Mammary epithelial cell (primary cell): ENCODE measurements around the gene COL23A1.

Experiments used
- EZH2 ChIP-seq: IDR thresholded peaks from 2 replicates; pipeline ENCODE4 v1.6.1; 2012; ENCODE audit warnings: low read length, inconsistent platforms, borderline replicate concordance
- TF ChIP-seq, protein P1 (sequence below), 2 donors: IDR thresholded peaks in 1 of 2; conservative IDR thresholded peaks in 1 of 2; 2 replicates each; pipeline ENCODE4 v1.5.1; 2011 to 2012; ENCODE audit warnings: inconsistent platforms in 2 of 2, low read length in 2 of 2, mild to moderate bottlenecking in 2 of 2, control low read depth in 1 of 2, low read depth in 1 of 2; ENCODE audit not compliant: insufficient read depth in 1 of 2; ENCODE audit errors: extremely low read depth in 1 of 2

DNA sequence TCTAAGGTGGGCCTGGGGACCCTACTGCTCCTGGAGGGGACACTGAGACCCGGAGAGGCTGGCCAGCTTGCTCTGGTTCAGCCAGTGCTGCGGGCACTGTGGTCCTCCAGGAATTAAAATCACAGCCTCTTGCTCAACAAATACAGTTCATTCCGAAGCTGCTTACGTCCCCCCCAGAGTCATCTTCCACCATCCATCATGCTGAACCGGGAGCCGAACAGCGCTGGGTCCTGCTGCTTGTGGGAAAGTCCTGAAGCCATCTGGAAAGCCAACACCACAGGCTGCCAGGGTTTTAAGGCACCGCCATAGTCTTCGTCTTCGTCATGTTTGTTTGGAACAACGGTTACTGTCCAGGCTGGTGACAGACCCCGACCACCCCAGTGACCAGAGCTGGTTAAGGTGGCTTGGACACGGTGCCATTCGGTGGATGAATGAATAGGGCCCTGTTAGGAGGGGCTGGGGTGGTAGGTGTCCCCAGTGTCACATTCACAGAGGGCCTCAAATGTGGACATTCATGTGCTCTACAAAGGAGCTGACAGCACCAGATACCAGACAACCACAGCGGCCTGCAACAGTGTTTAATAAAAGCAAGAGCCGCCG is 276.0 kb downstream of the COL23A1 start:
- TF ChIP-seq, protein P1, sequence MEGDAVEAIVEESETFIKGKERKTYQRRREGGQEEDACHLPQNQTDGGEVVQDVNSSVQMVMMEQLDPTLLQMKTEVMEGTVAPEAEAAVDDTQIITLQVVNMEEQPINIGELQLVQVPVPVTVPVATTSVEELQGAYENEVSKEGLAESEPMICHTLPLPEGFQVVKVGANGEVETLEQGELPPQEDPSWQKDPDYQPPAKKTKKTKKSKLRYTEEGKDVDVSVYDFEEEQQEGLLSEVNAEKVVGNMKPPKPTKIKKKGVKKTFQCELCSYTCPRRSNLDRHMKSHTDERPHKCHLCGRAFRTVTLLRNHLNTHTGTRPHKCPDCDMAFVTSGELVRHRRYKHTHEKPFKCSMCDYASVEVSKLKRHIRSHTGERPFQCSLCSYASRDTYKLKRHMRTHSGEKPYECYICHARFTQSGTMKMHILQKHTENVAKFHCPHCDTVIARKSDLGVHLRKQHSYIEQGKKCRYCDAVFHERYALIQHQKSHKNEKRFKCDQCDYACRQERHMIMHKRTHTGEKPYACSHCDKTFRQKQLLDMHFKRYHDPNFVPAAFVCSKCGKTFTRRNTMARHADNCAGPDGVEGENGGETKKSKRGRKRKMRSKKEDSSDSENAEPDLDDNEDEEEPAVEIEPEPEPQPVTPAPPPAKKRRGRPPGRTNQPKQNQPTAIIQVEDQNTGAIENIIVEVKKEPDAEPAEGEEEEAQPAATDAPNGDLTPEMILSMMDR (conservative IDR thresholded peaks at IDR 0.05 in 1 of 2, IDR thresholded peaks at IDR 0.05 in 1 of 2; ENCODE audit: extremely low read depth in 1 of 2, insufficient read depth in 1 of 2, low read depth in 1 of 2, low read length in 2 of 2): no peak
- no peak for TF ChIP-seq EZH2
